KOPT-K1 (cell line): Measurements from ENCODE around the gene ARHGAP29.

Source experiments
- H3K27ac ChIP-seq: fragments of 200-600 bp; sonication (generic); 2 replicates; pipeline ENCODE4 v1.5.1; 2016; ENCODE audit warnings: antibody characterized with exemption, mild to moderate bottlenecking, low read depth, low read length; ENCODE audit not compliant: poor library complexity, severe bottlenecking
- H3K36me3 ChIP-seq: fragments of 200-600 bp; sonication (generic); 2 replicates; pipeline ENCODE4 v1.5.1; 2017; ENCODE audit warnings: antibody characterized with exemption, mild to moderate bottlenecking, low read length, moderate library complexity; ENCODE audit not compliant: insufficient read depth
- H3K9me3 ChIP-seq: fragments of 200-600 bp; sonication (generic); 2 replicates; pipeline ENCODE4 v1.5.1; 2017; ENCODE audit warnings: antibody characterized with exemption, low read length, mild to moderate bottlenecking; ENCODE audit not compliant: insufficient read depth, poor library complexity, severe bottlenecking

ARHGAP29 gene

DNA sequence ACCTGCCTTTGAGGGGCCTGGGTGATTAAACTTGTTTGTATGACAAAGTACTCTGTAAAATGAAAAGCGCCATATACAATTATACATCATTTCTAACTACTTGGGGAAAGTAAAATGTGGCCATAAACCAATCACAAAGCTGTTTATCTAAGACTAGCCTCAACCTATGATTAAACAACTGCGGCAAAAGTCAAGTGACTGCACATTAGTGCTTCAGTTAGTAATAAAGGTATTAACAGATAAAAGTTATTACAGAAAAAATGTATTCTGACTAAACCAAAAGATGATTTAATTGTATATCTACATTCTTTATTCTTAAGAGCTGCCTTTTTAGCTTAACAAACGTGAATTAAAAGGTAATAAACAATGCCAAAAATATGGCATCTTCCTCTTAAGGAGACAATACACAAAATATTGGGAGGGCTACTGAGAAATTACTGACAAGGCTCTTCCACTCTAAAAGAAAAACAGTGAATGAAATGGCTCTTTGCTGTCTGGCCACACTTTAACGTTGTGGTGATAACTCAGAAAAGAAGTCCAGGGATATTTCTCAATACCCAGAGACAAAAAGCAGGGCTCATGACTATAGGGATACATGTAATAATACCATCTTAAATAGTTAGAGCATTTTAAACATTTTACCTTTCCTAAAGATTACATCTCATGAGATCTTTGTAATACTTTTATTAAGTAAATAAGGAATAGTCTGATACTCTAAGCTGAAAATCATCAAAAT is 8.6 kb downstream of the ARHGAP29 start:
- Histone ChIP-seq H3K27ac (no peak overlapping the region), H3K36me3 (no peaks in the 10 kb centered on the region), H3K9me3 (no peaks in the 10 kb centered on the region)

- H3K36me3 ChIP-seq, result no peaks in the 10 kb centered on the region
- no peak overlapping the region for H3K27ac ChIP-seq
- no peaks in the 10 kb centered on the region for H3K9me3 ChIP-seq
These were observed 9.8 kb downstream of the ARHGAP29 start for GRCh38 chr1:94227624-94228023.

GRCh38 chr1:94225845-94226244 is 11.5 kb downstream of the ARHGAP29 start:
- H3K36me3 ChIP-seq, result no peaks in the 10 kb centered on the region
- H3K27ac ChIP-seq, result no peak overlapping the region
- no peaks in the 10 kb centered on the region for H3K9me3 ChIP-seq

GRCh38 chr1:94218332-94218731 is 19.1 kb downstream of the ARHGAP29 start:
- H3K36me3 ChIP-seq, result no peaks in the 10 kb centered on the region
- H3K9me3 ChIP-seq, result no peaks in the 10 kb centered on the region
- H3K27ac ChIP-seq, result no peak overlapping the region

DNA sequence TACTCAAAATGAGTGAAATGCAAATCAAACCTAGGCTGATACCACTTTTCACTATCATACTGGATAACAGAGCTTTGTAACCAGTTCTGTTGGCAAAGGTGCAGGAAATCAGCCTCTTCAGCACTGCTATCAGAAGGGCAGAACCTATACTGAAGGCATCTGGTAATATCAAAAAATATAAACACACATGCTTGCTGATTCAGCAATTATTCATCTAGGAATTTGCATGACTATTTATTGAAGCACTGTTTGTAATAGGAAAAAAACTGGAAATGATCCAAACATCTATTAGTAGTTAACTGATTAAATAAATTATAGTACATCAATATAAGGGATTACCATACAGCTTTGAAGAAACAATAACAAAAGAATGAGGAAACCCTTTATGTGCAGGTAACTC is 21.4 kb downstream of the ARHGAP29 start:
- Histone ChIP-seq H3K27ac (no peak overlapping the region), H3K36me3 (no peaks in the 10 kb centered on the region), H3K9me3 (no peaks in the 10 kb centered on the region)

DNA sequence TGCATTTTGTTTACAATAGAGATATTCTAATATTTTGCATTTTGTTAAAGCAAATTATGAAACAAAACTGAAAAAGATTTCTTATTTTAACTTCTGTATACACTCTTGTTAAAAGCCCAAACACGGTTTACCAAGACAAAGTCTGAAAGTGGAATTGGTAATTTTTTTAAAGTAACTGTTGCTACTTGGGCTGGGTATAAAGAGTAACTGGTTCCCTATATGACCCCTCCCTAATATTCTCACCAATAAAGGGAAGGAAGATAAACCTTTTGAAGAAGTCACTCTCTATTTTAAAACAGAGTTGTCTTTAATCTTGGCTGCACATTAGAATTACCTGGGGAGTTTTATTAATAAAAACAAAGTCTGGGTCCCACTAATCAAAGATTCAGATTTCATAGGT is 27.4 kb downstream of the ARHGAP29 start:
- H3K27ac ChIP-seq, result no peak overlapping the region
- H3K9me3 ChIP-seq, result peaks cover 15% of the 10 kb centered on the region
- no peaks in the 10 kb centered on the region for H3K36me3 ChIP-seq

DNA sequence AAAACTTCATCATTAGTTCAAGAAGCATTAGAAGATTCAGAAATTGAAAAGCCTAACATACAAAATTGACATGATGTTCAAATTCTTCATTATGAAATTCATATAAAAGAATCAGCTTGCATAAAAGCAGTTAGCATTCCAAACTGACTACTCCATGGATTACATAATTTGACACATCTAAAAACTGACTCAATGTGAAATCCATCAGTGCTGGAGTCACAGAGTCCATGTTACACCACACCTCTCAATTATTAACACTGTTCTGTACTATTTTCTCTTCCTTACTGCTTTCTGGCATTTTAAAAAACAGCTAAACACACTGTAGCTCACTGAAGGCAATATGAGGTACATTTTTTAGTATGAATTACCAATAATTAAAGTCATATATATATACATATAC is 28.0 kb downstream of the ARHGAP29 start:
- Histone ChIP-seq H3K9me3 (peaks cover 15% of the 10 kb centered on the region), H3K36me3 (no peaks in the 10 kb centered on the region), H3K27ac (no peak overlapping the region)

- Histone ChIP-seq H3K27ac (no peak overlapping the region), H3K9me3 (peaks cover 15% of the 10 kb centered on the region), H3K36me3 (no peaks in the 10 kb centered on the region)
These were observed 29.7 kb downstream of the ARHGAP29 start for GRCh38 chr1:94207695-94208094.

GRCh38 chr1:94205639-94206038 is 31.7 kb downstream of the ARHGAP29 start:
- H3K27ac ChIP-seq, result no peak overlapping the region
- H3K36me3 ChIP-seq, result no peaks in the 10 kb centered on the region
- H3K9me3 ChIP-seq, result peaks cover 15% of the 10 kb centered on the region

GRCh38 chr1:94202241-94202640 is 35.1 kb downstream of the ARHGAP29 start:
- no peaks in the 10 kb centered on the region for H3K36me3 ChIP-seq

GRCh38 chr1:94199398-94199797 is 38.0 kb downstream of the ARHGAP29 start:
- no peak overlapping the region for H3K27ac ChIP-seq
- no peaks in the 10 kb centered on the region for H3K9me3 ChIP-seq
- no peaks in the 10 kb centered on the region for H3K36me3 ChIP-seq

More at GRCh38 chr1:94202241-94202640, 35.1 kb downstream of the ARHGAP29 start:
- Histone ChIP-seq H3K9me3 (no peaks in the 10 kb centered on the region), H3K27ac (no peak overlapping the region)

DNA sequence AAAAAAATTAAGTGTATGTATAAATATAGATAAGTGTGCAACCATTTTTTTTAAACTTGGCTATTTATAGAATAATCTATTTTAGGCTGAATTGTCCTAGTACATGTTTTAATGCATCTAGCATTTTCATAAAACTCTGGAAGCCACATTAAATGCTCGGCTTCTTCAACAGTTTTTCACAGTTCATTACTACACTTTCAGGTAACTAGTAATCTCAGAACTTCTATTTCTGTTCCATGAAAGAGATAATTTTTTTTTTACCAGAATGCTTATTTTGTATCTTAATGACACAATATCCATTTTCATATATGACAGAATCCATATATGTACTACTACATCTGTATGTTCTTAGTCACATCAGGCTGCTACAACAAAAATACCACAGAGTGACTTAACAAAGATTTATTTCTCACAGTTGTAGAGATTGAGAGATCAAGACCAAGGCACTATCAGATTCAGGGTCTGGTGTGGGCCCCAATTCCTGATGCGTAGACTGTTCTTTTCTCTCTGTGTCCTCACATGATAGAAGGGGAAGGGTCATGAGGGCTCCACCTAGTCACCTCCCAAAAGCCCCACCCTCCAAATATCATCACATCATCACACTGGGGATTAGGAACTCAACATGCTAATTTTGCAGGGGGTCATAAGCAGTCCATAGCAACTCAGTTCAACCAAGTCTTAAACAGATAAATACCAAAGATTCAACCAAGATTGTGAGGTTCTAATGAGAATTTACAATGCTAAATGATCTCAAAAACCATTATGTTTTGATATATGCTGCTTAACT is 43.1 kb downstream of the ARHGAP29 start:
- Histone ChIP-seq H3K36me3 (no peaks in the 10 kb centered on the region), H3K27ac (no peak overlapping the region)

GRCh38 chr1:94193128-94193527 is 44.3 kb downstream of the ARHGAP29 start:
- Histone ChIP-seq H3K36me3 (no peaks in the 10 kb centered on the region), H3K9me3 (no peaks in the 10 kb centered on the region), H3K27ac (no peak overlapping the region)

More for the DNA sequence above, 43.1 kb downstream of the ARHGAP29 start:
- H3K9me3 ChIP-seq, result no peaks in the 10 kb centered on the region

DNA sequence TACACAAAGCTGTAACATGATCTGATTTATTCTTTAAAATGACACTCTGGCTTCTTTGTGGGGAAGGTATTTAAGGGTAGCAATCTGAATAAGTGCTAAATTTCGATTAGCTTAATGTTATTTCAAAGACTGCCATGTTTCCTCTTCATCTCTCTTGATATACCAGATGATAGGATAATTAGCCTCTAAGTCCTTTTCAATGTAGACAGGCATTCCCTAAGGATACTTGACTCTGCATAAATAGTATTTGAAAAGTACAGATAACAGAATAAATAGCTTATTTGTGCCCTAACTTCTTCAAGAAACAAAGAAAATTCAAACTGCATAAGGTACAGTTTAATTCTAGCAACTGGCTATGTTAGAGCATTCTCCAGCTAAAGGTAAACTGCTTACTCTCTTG is 46.2 kb downstream of the ARHGAP29 start:
- H3K27ac ChIP-seq, result no peak overlapping the region
- no peaks in the 10 kb centered on the region for H3K9me3 ChIP-seq
- H3K36me3 ChIP-seq, result no peaks in the 10 kb centered on the region

- Histone ChIP-seq H3K36me3 (no peaks in the 10 kb centered on the region), H3K27ac (no peak overlapping the region), H3K9me3 (no peaks in the 10 kb centered on the region)
These were observed 50.4 kb downstream of the ARHGAP29 start for GRCh38 chr1:94186946-94187345.
